ENCODE data around the gene DRAM2. TPM values are rescaled to one million over a fixed set of nuclear protein-coding genes. Genes with fewer than 3 reads are reported as not detected.
"Not testable (repeated sequence)": the region's sequence is repeated elsewhere in the genome, so short reads cannot be mapped to it uniquely, and the experiment has no call there.

DRAM2 gene
- polyA plus RNA-seq, 1 of the 3 experiments (the other 2 are of a cell fraction) = 19.2 TPM

- H3K27ac ChIP-seq (ENCODE audit: low read depth in 2 of 2, low read length in 1 of 2); POLR2A ChIA-PET; H3K9me2 ChIP-seq: not testable (repeated sequence)
Measured at GRCh38 chr1:111077312-111077711, 62.6 kb downstream of the DRAM2 start.

More at GRCh38 chr1:111077312-111077711, 62.6 kb downstream of the DRAM2 start:
- H3K4me3 ChIP-seq (ENCODE audit: low read depth in 2 of 2, low read length in 1 of 2); CTCF ChIA-PET; H3K27me3 ChIP-seq (ENCODE audit: insufficient read depth); H4K20me1 ChIP-seq (ENCODE audit: insufficient read depth); DNase-seq; H3K36me3 ChIP-seq (replicated peaks in 1 of 2; ENCODE audit: control insufficient read depth in 1 of 2, insufficient read depth in 2 of 2, low read length in 1 of 2); H3K9ac ChIP-seq; H3F3A ChIP-seq (replicated peaks; ENCODE audit: insufficient read depth); H3K9me3 ChIP-seq; H3K4me1 ChIP-seq (ENCODE audit: control insufficient read depth in 1 of 2, insufficient read depth in 2 of 2, low read depth in 1 of 2, low read length in 1 of 2); H3K79me2 ChIP-seq (ENCODE audit: insufficient read depth); H3K4me2 ChIP-seq; H2AFZ ChIP-seq (ENCODE audit: low read depth): not testable (repeated sequence)
- 20% methylated on average over 4 of the region's 4 CpGs for WGBS (ENCODE audit: low lambda C conversion rate)

Small RNA genes lying within 50 kb of the gene (small RNA-seq; reads per million reads assigned to genes)
- 0 reads per million in 7 experiments for gene AL355816.1

Other genes with a start within 250 kb of the DRAM2 start
- 6.6 and 8.3 TPM in 2 replicates for gene LRIF1, start 176.2 kb downstream of the DRAM2 start, polyA plus RNA-seq (2012; rRNA removed)
- gene CEPT1, start 130 bp upstream of the DRAM2 start, polyA plus RNA-seq (2012; rRNA removed) = 11.6 and 17.6 TPM in 2 replicates
- gene DENND2D, start 60.6 kb upstream of the DRAM2 start, polyA plus RNA-seq (2012; rRNA removed) = 1.3 and 1.6 TPM in 2 replicates
- gene CHI3L2, start 87.6 kb upstream of the DRAM2 start, polyA plus RNA-seq (2012; rRNA removed) = 0.92 and 0.97 TPM in 2 replicates
- not detected in 2 replicates for gene CHIA, start 150.8 kb upstream of the DRAM2 start, polyA plus RNA-seq (2012; rRNA removed)

Data from SK-N-SH (cell line).